GM18867 (cell line): Measurements from ENCODE around the gene ITGA2.

Experiments
- ATAC-seq: cut with Tn5 transposase; IDR thresholded peaks from one replicate; pipeline ENCODE4 v1.9.1; 2021; ENCODE audit warnings: mild to moderate bottlenecking, moderate library complexity; ENCODE audit not compliant: unreplicated experiment

ITGA2 gene

DNA sequence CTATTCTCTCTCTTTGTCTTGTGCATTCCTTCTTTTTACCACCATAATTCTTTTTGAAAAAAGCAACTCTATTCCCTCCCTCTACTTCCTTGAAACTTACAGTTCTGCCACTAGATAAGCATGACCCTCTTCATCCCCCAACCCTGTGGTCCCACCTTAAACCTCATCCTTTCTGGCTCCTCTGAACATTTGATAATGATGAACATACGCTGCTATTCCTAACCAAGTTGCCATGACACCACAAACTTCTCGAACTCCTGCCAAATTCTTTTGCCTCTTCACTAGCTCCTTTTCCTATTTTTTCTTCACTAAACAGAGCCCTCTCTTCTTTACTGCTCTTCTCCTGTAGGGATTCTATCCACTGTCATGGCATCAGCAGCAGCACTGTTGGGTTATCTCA is 63.3 kb downstream of the ITGA2 start:
- no peak for ATAC-seq

DNA sequence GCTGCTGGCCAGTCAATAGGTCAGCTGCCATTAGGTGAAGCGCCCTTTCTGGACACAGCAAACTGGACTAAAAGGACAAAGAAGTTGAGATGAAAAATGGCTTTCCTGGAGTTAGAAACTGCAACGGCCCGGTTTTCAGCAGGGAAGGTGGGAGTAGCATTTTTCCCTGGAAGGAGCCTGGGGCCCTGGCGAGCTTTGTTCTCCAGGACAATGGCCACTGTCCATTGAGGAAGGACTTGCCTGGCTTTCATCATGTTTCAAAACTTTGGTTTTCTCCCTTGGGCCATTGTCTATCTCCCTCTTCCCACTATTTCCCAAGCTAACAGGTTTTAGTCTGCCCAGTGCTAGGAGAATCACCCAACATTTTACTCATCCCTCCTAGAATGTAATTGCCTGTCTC is 64.2 kb downstream of the ITGA2 start:
- ATAC-seq = no peak

DNA sequence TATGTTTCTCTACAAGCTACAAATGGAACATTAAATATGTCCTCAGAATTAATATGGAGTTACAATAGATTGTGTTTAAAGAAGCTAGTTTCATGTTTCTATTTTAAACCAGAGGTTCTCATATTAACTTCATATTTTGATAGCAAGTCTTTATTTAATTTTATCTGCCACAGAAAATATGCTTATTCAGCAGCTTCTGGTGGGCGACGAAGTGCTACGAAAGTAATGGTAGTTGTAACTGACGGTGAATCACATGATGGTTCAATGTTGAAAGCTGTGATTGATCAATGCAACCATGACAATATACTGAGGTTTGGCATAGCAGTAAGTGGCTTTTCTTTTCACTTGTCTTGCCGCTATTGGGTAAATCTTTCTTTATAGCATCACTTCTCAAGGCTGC is 66.2 kb downstream of the ITGA2 start:
- ATAC-seq = no peak

DNA sequence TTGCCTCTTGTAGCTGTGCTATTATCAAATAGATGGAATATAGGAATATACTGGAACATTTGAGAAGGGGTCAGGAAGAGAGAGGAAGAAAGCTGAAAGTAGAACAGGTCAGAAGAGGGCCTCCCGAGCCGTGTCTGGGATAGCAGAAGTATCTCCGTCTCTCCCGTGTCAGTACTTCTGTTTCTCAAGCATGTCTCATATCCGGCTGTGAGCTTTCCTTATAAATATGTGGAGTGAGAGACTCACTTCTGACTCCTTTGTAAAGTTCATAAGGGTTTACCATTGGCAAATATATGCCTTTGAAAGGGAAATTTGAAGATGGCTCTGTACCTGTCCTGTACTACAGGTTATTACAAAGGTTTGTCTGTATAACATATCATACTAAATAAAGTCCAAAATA is 70.1 kb downstream of the ITGA2 start:
- no peak for ATAC-seq

DNA sequence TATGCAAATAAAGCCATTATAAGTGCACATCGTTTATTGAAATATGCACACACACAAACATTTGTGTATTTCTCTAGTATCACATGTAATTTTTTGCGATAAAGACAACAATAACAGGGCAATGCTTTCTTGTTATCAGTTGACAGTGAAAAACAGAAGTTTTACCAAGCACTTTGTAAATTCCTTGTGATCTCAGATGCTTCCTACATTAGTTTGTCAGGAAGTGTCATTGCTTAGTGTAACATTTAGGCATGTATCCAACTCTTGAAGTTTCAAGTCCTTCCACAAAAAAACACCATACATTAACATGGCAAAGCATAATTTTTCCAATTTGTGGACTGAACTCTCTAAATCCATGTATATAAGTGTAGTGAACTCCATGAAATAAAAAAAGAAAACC is 74.0 kb downstream of the ITGA2 start:
- no peak for ATAC-seq

DNA sequence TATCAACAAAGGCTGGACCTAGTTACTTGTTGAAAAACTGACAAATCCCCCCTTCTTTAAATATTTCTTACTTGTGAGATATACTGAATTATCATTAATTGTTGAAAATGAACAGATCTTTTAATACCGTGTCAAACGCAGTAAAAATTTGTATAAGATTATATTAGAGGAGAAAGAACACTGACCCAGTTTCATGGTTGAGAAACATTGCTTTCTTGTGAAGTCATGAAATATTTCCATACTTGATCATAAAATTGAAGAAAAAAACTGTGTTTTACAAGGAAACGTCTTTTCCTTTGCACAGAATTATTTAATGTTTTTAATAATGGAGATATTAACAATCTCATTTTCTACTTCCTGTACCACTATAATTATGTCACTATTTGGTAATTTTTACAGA is 74.6 kb downstream of the ITGA2 start:
- ATAC-seq = no peak

DNA sequence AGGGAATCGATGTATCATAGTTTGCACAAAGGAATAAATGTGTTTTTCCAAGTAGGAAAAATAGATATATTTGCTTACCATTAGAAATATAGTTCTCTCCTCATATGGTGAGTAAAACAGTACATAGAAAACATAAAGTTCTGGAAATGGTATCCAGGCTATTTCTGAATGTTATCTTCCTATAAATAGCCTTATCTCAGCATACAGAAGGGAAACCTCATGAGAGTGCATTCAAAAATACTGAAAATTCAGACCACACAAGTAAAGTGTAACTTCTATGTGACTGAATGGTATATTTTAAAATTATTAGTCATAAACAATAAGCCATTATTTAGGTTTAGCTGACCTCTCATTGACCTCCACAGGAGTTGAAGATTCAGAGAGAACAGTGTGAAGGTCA is 76.9 kb downstream of the ITGA2 start:
- ATAC-seq = no peak

DNA sequence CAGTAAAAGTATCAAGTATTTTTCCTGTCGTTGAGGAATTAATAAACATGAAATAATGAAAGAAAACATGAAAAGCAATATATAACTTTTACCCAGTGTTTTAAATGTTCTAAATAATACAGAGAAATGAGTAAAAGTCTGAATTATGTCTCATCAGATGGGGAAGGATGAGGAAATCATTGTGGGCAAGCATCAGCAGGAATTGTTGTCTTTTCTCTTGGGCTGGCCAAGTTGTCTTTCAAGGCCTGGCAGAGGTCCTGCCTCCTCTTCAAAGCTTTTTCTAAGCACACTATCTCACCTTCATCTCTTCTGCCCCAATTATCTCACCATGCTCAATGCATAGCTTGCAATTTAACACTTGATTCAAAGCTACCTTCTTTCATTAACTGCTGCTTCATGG is 78.5 kb downstream of the ITGA2 start:
- no peak for ATAC-seq

DNA sequence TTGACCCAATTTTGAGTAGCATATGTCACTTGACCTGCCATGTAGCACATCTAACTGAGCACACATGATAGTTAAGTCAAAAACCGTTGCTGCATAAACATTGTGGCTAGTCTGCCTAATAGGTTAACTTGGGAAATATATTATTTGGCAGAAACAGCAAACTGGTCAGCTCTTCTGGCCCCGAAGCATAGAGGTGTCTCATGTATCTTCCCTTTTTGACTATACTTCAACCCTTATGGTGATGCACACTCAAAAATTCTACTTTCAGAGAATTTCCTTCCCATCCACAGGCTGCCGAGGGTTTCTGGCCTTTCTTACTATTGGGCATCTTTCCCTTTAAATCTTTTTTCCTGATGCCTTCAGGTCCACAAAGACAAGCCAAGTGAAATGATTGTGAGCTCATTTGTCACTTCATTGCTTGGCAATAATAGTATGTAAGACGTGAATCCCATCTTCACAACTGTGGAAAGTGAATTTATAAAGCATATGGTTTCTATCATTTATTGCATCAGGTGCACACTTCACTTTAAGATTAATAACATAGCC is 79.2 kb downstream of the ITGA2 start:
- no peak for ATAC-seq

DNA sequence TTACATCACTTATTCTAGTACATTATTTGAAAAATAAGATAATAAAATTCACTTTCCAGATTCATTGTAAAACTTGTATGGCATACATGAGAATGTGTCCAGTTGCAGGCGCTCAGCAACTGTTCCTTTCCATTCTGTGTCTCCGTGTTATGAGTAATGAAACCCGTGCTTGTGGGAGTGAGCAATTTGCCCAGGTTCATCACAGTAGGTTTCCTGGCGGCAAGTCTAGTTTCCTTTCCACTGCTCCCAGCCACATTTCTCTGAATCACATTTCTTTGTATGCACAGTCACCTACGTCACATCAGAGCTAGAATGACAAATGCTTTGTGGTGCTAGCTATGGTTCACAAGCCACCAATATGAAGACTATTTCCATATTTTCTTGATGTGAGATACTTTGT is 80.5 kb downstream of the ITGA2 start:
- ATAC-seq = peak; percentile 47

DNA sequence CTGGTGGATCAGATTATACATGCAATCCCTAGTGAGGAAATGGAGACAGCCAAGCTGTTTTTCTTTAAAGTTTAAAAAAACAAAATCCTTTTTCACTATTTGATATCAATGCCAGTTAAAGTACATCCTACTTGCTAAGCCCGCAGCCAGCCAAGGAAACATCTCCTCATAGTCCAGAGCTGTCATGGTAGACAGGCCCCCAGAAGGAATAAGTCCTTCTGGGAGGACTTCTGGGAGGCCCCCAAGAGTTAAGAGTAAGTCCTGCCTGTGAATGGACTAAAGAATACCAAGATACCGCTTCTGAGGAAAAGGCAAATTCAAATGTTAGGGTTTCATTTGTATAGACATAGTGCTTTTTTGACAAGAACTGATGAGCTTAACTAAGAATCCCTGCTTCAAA is 82.1 kb downstream of the ITGA2 start:
- ATAC-seq = no peak

DNA sequence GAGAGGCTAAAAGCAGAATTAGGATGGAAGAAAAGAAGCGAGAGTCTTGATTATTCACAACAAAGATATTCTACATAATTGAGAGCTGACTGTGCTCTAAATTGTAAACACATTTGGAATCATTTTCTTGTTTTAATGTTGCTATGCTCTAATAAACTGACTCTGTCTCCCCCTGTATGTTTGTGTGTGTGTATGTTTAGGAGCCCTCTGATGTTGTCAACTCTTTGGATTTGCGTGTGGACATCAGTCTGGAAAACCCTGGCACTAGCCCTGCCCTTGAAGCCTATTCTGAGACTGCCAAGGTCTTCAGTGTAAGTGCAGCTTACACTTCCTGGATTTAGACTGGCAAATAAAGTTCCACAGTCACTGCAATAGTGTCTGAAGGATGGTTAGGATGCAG is 82.6 kb downstream of the ITGA2 start:
- ATAC-seq = no peak

DNA sequence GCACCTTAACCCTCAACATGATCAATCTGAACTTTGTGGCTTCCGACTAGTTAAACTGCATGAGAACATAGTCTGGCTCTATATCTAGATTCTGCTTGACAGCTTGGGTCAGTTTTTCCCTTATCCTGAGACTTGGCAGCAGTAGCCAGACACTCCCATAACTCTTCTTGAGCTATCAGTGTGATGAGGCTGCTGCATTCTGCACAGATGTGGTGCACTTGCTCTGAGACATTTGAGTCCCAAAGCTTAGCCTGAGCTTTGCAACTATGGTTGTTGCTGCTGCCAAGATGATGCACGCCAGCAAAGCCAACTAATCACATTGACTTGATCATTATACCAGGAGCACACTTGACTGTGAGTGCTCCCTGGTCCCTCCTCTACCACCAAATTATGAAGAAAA is 84.2 kb downstream of the ITGA2 start:
- no peak for ATAC-seq

DNA sequence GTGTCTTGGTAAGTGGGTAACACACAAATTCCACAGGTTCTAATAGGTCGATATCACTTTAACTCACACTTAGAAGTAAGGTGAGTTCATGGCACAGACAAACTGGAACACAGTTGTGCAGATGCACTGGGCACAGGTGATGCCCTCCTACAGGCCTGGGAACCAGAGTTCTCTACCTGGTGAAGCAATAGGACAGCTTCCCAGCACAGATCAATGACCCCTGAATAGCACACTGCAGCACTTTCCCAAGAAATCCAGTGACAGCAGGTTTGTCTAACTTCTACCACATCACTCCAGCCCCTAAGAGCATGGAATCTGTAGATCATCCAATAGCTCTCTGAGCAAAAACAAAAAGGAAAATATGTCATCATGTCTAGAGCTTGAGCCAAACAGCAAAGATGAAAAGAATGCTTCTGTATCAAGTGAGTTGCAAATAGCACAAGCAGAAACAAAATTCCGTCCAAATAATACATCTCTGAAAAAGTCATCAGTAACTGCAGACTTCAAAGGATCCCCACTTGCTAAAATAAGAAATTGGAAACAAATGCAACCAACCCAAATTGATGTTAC is 86.9 kb downstream of the ITGA2 start:
- ATAC-seq = no peak

DNA sequence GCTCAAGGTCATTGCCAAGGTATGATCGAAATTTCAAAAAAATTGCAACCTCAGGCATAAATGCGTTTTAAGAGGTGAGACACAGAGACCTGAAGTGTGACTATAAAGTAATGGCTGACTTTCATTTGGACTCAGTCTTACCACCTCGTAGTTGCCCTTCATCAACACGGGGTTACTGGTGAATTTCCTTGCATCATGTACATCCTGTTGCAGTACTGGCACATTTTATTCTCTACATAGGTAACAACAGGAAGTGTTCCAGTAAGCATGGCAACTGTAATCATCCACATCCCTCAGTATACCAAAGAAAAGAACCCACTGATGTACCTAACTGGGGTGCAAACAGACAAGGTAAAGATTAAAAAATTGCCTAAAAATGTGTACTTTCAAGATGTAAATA is 91.1 kb downstream of the ITGA2 start:
- ATAC-seq = no peak

DNA sequence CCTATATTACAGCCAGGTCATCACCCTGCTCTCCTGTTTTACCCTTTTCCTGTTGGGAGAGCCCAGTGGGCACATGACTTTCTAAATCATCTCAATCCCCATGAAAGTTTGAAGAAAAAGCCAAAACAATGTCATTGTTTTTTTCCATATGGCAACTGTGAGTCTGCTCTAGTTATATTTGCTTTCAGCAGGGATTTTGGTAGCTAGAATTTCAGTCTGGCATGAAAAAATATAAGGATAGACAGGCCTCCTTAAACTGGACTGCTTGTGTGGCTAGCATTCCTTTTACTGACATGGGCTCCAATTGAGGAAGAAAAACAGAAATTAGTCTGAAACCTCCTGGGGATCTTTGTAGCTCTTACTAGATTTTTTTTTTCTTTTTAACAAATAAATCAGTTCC is 94.8 kb downstream of the ITGA2 start:
- no peak for ATAC-seq

DNA sequence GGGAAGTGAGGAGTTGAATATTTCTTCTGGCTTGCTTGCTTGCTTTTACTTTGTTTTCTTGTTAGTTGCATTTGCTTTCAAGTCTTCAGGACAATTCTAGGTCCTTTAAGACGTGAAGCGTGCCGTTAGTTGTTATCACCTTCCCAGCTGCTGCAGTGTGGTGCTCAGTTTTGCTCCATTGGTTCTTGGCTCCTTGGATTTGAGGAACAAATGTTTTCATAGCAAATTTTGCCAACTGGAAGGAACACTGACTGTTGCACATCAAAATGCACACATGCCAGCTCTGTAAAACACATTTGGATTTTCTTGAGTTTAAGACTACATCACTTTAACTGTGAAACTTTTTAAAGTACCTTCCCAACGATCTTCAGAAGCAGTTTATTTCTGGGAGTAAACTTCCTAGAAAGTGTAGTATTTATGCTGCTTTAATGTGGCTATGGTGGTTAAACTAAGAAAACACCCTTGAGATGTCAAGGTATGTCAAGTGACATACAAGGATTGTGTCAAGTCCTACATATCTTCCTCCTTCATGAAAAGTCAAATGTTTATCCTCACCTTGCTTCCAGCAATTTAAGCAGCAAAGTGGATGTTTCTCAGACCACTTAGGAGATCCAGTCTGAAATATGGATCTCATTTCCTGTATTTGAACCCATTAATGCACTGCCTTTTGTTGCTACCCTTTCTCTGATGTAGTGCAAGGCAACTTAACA is 95.5 kb downstream of the ITGA2 start:
- no peak for ATAC-seq

DNA sequence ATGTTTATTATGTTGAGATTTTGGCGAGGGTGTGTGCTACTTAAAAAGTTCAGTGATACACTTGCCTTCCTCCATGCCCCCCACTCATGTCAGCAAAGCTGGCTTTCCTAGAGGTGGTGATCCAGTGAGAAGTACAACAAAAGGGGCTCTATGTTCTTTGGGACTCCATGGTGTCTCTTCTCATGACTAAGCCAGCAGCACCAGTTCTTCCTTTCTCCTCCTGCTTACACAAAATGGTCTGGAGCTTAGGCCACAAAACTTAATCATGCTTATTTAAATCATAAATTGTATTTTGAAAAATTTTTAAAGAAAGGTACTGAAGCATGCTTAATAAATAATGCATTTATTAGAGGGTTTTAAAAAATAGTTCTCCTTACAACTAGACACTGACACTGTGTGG is 98.0 kb downstream of the ITGA2 start:
- ATAC-seq = no peak

DNA sequence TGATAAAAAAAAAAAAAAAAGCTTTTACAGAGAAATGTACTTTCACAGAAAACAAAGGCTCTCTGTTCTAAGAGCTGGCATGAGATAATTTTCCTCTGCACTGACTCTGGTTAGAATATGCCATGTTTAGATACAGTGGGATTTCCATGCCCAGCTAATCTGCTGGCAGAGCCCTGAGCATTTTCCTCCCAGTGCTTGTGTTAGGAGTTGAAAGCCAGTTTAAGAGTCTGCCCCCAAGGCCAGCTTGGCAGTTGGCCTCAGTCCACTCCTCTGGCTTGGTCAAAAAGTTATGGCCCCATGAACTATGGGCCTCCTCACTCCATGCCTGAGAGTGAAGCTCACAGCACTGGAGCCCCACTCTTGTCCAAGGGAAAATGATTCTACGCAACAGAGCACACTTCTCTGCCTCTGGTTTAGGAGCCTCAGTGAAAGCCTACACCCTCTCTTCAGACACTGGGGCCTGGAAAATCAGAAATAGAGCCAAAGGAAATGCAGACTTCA is 98.5 kb downstream of the ITGA2 start:
- no peak for ATAC-seq

DNA sequence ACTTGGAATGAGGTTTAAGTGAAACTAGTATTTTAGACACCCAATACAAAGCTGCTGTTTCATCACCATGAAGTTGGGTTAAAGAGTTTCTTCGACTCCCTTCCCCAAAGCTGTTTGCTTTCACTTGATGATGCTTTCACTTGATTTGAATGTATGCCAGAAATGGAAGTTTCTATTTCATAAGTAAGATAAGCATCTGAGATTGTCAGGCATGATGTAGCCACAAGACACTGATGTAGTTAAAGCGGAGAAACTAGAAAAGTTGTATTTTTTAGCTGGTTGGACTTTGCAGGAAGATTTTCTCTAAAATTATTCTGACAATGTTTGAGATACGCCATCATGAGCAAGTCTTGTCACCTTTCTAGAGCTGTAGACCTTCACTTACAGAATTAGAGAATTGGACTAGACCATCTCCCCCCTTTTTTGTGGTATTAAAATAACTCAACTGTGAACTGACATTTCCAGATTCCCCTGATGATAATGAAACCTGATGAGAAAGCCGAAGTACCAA is 100.4 kb downstream of the ITGA2 start:
- peak; percentile 96 for ATAC-seq

DNA sequence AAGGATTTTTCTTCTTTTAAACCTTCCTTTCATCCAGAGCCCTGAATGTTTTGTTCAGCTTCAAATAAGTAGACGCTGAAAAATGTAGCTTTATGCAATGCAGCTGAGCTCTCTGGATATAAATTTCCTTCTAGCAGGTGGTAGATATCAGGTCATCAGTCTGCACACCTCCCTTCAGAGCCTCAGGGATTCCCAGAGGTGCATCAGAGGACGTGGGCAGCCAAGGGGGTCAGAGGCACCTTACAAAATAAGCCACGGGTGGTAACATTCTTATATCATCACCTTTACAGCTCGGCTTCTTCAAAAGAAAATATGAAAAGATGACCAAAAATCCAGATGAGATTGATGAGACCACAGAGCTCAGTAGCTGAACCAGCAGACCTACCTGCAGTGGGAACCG is 101.1 kb downstream of the ITGA2 start:
- ATAC-seq = no peak

DNA sequence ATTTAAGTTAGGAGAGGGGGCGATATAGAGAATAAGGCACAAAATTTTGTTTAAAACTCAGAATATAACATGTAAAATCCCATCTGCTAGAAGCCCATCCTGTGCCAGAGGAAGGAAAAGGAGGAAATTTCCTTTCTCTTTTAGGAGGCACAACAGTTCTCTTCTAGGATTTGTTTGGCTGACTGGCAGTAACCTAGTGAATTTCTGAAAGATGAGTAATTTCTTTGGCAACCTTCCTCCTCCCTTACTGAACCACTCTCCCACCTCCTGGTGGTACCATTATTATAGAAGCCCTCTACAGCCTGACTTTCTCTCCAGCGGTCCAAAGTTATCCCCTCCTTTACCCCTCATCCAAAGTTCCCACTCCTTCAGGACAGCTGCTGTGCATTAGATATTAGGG is 102.1 kb downstream of the ITGA2 start:
- ATAC-seq = no peak
